Coronary artery (tissue), 2 donors: ENCODE data around the gene ATP9B.
"Not testable (repeated sequence)": the region's sequence is repeated elsewhere in the genome, so short reads cannot be mapped to it uniquely, and the experiment has no call there.

Experiments
- DNase-seq: peaks from one replicate; pipeline ENCODE4 v3.0.0-alpha.2; 2017; ENCODE audit warnings: low spot score
- H3K27ac ChIP-seq, 2 donors: fragments of 200-600 bp; sonication (generic); one replicate each; pipeline ENCODE4 v1.5.1; 2016 to 2019
- H3K4me3 ChIP-seq: fragments of 200-600 bp; sonication (generic); 2 replicates; pipeline ENCODE4 v1.5.1; 2016; ENCODE audit warnings: mild to moderate bottlenecking, moderate library complexity
- CTCF ChIP-seq: fragments of 200-600 bp; sonication (generic); IDR thresholded peaks from one replicate; pipeline ENCODE4 v1.5.1; 2019; ENCODE audit warnings: antibody characterized with exemption

Gene ATP9B

DNA sequence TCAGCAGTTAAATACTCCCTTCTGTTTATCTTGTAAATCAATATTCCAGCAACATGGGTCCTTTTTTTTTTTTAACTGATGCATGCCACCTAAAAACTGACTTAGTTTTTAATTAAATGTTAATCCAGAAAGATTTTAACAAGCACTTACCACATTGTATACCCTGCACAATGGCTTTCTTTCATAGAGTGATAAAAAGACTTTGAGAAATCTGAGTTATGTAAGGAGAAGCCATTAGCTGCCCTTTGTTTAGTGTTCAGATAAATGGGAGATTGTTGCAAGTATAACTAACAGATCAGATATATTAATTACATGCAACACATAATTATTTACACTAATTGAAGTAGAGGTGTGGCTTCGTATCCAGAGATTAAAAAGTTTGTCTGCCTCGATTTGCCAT lies 303.8 kb downstream of the ATP9B start:
- TF ChIP-seq CTCF, result no peak
- Histone ChIP-seq H3K4me3 (no peak overlapping the region), H3K27ac (no peak overlapping the region)
- DNase-seq, result no peak

- peak; percentile 17 for DNase-seq
- no peak for TF ChIP-seq CTCF
- H3K4me3 ChIP-seq, result no peak overlapping the region
- H3K27ac ChIP-seq, result no peak overlapping the region
Observed at GRCh38 chr18:79373736-79374135, 304.5 kb downstream of the ATP9B start.

DNA sequence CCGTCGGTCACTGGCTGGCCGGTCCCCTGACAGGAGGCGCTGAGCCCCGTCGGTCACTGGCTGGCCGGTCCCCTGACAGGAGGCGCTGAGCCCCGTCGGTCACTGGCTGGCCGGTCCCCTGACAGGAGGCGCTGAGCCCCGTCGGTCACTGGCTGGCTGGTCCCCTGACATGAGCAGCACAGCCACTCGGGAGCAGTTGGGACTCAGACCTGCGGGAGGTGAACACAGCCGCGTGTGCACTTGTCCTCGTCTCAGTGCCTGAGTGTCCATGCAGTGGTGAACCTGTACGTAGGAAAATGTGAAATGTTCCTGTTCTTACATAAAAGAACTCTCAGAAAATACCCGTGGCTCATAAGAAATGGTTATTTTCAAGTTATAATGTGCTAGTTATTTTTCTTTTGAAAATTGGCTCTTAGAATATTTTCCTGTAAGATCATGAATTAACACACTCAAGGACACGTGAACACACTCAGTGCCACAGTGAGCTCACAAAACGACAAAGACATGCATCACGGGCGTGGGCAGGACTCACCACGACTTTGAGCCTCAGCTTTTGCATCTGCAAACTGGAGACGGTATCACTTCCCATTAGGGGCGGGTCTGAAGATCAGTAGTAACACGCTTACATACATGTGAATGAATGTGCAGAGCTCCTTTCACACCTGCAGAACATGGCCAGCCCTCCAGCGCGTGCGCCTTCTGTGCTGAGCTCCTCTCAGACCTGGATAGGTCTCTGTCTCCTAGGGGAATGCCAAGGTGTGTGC lies 305.4 kb downstream of the ATP9B start:
- Histone ChIP-seq H3K4me3 (no peak overlapping the region), H3K27ac (no peak overlapping the region)
- no peak for TF ChIP-seq CTCF
- no peak for DNase-seq

GRCh38 chr18:79375441-79376154 lies 306.4 kb downstream of the ATP9B start:
- no peak for TF ChIP-seq CTCF
- DNase-seq, result peak; percentile 40
- Histone ChIP-seq H3K27ac (no peak overlapping the region), H3K4me3 (no peak overlapping the region)

DNA sequence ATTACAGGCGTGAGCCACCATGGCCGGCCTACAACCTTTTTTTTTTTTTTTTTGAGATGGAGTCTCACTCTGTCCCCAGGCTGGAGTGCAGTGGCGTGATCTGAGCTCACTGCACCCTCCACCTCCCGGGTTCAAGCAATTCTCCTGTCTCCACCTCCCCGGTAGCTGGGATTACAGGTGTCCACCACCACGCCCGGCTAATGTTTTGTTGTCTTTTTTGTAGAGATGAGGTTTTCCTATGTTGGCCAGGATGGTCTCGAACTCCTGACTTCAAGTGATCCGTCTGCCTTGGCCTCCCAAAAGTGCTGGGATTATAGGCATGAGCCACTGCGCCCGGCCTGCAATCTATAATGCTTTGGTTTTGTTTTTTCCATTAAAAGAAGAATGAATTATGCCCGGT lies 307.5 kb downstream of the ATP9B start:
- H3K27ac ChIP-seq, H3K4me3 ChIP-seq: not testable (repeated sequence)
- DNase-seq, result peak; percentile 56

- DNase-seq, result peak; percentile 65
- Histone ChIP-seq H3K4me3 (no peak overlapping the region), H3K27ac (no peak overlapping the region)
- TF ChIP-seq CTCF, result no peak
Observed at GRCh38 chr18:79377187-79377891, 308.1 kb downstream of the ATP9B start.

- TF ChIP-seq CTCF, result peak; percentile 99
- peak; percentile 82 for DNase-seq
- no peak overlapping the region for H3K4me3 ChIP-seq
- no peak overlapping the region for H3K27ac ChIP-seq
Observed at GRCh38 chr18:79378536-79379250, 309.5 kb downstream of the ATP9B start.
